H1 (cell line): ENCODE data around the gene PLXNB3.

Source experiments
- HDAC2 ChIP-seq, 2 experiments: fragments of 300-600 bp in 1 of 2; sonication (generic) in 1 of 2; IDR thresholded peaks; 2 replicates each; pipeline ENCODE4 v1.6.1; 2011 to 2012; ENCODE audit warnings: low read depth in 2 of 2, low read length in 2 of 2, mild to moderate bottlenecking in 2 of 2, moderate library complexity in 2 of 2, borderline replicate concordance in 1 of 2, inconsistent platforms in 1 of 2
- NANOG ChIP-seq: IDR thresholded peaks from 2 replicates; pipeline ENCODE4 v1.6.1; 2011; ENCODE audit warnings: low read length, low read depth, mild to moderate bottlenecking, inconsistent platforms; ENCODE audit not compliant: insufficient read depth, poor library complexity, severe bottlenecking
- POLR2A ChIP-seq, 2 experiments: IDR thresholded peaks; 1 replicate in 1 of 2; 2 replicates in 1 of 2; pipeline ENCODE4 v1.6.1; 2011; ENCODE audit warnings: low read depth in 2 of 2, low read length in 2 of 2, mild to moderate bottlenecking in 2 of 2; ENCODE audit errors: control extremely low read depth in 1 of 2
- TF ChIP-seq, protein P1 (sequence below), 3 experiments: IDR thresholded peaks; 1 replicate in 2 of 3; 2 replicates in 1 of 3; pipeline versions ENCODE4 v1.5.1 to v1.6.1; 2011; ENCODE audit warnings: low read length in 3 of 3, mild to moderate bottlenecking in 3 of 3, inconsistent platforms in 2 of 3, low read depth in 1 of 3, moderate library complexity in 1 of 3; ENCODE audit not compliant: insufficient read depth in 1 of 3; ENCODE audit errors: control extremely low read depth in 1 of 3
- TF ChIP-seq, protein P2 (sequence below): IDR thresholded peaks from 2 replicates; pipeline ENCODE4 v1.6.1; 2011; ENCODE audit warnings: low read depth, mild to moderate bottlenecking, low read length; ENCODE audit not compliant: insufficient read depth

DNA sequence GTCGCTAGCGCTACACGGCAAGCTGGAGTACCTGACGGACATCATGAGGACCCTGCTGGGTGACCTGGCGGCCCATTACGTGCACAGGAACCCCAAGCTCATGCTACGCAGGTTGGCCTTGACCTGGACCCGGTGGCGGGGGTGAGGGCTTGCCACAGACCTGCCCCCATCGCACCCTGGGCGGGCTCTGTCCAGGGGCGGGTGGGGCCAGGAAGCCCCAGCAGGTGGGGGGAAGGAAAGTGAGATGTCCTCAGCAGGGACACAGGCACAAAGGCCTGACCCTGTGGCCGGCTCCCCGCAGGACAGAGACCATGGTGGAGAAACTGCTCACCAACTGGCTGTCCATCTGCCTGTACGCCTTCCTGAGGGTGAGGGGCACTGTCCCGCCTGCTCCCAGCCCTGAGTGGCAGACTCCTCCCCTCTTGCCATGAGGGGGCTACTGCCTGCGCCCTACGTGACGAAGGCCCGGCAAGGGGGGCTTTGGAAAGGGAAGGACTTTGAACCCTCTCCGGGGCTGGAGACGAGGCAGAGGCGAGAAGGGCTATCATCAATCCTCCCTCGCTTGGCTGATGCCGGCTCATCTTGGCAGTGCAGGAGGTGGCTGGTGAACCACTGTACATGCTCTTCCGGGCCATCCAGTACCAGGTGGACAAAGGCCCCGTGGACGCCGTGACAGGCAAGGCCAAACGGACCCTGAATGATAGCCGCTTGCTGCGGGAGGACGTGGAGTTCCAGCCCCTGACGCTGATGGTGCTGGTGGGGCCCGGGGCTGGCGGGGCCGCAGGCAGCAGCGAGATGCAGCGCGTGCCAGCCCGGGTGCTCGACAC, 11.5 kb downstream of the PLXNB3 start:
- TF ChIP-seq, protein P1, sequence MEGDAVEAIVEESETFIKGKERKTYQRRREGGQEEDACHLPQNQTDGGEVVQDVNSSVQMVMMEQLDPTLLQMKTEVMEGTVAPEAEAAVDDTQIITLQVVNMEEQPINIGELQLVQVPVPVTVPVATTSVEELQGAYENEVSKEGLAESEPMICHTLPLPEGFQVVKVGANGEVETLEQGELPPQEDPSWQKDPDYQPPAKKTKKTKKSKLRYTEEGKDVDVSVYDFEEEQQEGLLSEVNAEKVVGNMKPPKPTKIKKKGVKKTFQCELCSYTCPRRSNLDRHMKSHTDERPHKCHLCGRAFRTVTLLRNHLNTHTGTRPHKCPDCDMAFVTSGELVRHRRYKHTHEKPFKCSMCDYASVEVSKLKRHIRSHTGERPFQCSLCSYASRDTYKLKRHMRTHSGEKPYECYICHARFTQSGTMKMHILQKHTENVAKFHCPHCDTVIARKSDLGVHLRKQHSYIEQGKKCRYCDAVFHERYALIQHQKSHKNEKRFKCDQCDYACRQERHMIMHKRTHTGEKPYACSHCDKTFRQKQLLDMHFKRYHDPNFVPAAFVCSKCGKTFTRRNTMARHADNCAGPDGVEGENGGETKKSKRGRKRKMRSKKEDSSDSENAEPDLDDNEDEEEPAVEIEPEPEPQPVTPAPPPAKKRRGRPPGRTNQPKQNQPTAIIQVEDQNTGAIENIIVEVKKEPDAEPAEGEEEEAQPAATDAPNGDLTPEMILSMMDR (IDR thresholded peaks at IDR 0.05; ENCODE audit: control extremely low read depth in 1 of 3, insufficient read depth in 1 of 3, low read depth in 1 of 3, low read length in 3 of 3), result no peak
- TF ChIP-seq HDAC2 (IDR thresholded peaks at IDR 0.05; ENCODE audit: borderline replicate concordance in 1 of 2, low read depth in 2 of 2, low read length in 2 of 2), result no peak
- TF ChIP-seq POLR2A (IDR thresholded peaks at IDR 0.05; ENCODE audit: control extremely low read depth in 1 of 2, low read depth in 2 of 2, low read length in 2 of 2), result no peak
- no peak for TF ChIP-seq NANOG
- TF ChIP-seq, protein P2, sequence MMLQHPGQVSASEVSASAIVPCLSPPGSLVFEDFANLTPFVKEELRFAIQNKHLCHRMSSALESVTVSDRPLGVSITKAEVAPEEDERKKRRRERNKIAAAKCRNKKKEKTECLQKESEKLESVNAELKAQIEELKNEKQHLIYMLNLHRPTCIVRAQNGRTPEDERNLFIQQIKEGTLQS, result no peak
